Right ventricle myocardium superior (tissue), 1 donor: ENCODE results near the gene RECQL5. TPM values are rescaled to one million over a fixed set of nuclear protein-coding genes. Genes with fewer than 3 reads are reported as not detected.
"Not testable (repeated sequence)": the region's sequence is repeated elsewhere in the genome, so short reads cannot be mapped to it uniquely, and the experiment has no call there.

Experiments used
- ATAC-seq: fragments of 200-7000 bp; cut with Tn5 transposase; one replicate; pipeline ENCODE4 v1.9.1; 2020; ENCODE audit warnings: mild to moderate bottlenecking; ENCODE audit not compliant: poor library complexity
- DNase-seq: peaks from one replicate; pipeline ENCODE4 v3.0.0-alpha.2; 2020
- intact Hi-C: fragments of 100-400 bp; cut with DNase I; formaldehyde crosslinking; loops from one replicate; pipeline ENCODE4 v1.11.2; 2022
- total RNA-seq: library from RNA; stranded (reverse); fragmentation: NEBNext Ultra II Directional; extraction: Animal tissue kit (Norgen Biotek cat#: 25700); gene quantifications from one replicate; pipeline ENCODE4 v1.2.1, GENCODE V29; 2021
- donor health status: DM: no; HTN: yes; CAD: no; lungs with severe emphysema.

RECQL5 gene
- total RNA-seq, 1 donor from 2014 or later: 14.1 TPM

DNA sequence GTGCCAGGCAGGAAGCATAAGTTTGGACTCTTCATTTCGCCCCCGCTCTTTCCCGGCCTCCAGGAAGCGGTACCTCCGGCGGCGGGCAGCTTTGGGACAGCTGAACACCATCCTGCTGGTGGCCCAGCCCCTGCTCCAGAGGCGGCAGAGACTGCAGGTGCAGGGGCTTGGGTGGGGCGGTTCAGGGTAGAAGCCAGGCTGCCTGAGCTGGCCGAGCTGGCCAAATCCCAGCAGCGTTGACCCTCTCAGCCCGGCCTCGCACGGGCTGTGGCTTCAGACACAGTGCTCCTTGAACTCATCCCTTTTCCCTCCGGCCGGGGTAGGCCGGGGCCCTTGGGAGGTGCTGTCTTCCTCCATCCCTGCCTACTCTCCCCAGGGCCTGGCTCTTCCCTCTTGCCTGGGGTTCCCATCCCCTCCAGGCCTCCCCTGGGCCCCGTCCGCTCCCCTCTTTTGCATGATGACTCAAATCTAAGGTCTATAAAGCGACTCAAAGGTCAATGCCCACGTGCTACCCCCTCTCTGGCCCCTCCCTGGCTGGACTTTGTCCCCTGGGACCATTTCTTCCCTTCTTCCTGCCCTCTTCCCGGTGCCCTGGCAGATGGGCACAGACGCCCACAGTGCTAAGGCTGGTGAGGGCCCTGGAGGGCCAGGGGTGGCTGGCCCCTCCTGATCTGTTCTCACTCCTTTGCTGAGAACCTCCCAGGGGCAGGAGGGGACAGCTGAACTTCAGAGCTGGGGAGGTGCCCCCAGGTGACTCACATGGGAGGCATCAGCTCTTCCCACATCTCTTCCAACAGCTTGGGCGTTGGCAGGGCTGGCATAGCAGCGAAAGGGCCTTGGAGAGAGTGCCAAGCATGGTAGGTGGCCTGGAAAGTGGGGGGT is 56.6 kb downstream of the RECQL5 start:
- DNase-seq (no peak), ATAC-seq (no peak)

GRCh38 chr17:75607086-75607485 is 59.9 kb downstream of the RECQL5 start:
- ATAC-seq (no peak), DNase-seq (no peak)
- intact Hi-C loops: no loop called here

More for the DNA sequence above, 56.6 kb downstream of the RECQL5 start:
- intact Hi-C loops: no loop called here

GRCh38 chr17:75605790-75606189 is 61.2 kb downstream of the RECQL5 start:
- ATAC-seq (no peak), DNase-seq (no peak)
- intact Hi-C loops: no loop called here

GRCh38 chr17:75604034-75604695 is 62.8 kb downstream of the RECQL5 start:
- no peak for DNase-seq
- no peak for ATAC-seq
- intact Hi-C loops: no loop called here

DNA sequence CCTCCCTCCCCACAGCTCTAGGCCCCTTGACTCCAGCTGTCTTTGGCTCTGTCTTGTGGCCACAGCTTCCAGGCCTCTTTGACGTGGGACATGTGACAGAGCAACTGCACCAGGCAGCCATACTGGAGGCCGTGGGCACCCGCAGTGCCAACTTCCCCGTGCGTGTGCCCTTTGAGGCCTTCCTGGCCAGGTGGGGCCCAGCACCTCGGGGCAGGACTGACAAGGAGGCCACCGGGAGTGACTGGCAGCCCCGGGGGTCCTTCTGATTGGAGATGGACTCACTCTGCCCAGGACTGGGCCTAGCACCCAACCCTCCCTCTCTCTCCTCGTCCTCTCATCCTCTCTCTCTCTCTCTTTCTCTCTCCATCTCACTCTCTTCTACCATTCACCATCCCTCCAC is 63.8 kb downstream of the RECQL5 start:
- ATAC-seq: no peak
- intact Hi-C loops: no loop called here
- DNase-seq: no peak

GRCh38 chr17:75602644-75603043 is 64.3 kb downstream of the RECQL5 start:
- no peak for ATAC-seq
- peak; percentile 22 for DNase-seq
- intact Hi-C loops: no loop called here

DNA sequence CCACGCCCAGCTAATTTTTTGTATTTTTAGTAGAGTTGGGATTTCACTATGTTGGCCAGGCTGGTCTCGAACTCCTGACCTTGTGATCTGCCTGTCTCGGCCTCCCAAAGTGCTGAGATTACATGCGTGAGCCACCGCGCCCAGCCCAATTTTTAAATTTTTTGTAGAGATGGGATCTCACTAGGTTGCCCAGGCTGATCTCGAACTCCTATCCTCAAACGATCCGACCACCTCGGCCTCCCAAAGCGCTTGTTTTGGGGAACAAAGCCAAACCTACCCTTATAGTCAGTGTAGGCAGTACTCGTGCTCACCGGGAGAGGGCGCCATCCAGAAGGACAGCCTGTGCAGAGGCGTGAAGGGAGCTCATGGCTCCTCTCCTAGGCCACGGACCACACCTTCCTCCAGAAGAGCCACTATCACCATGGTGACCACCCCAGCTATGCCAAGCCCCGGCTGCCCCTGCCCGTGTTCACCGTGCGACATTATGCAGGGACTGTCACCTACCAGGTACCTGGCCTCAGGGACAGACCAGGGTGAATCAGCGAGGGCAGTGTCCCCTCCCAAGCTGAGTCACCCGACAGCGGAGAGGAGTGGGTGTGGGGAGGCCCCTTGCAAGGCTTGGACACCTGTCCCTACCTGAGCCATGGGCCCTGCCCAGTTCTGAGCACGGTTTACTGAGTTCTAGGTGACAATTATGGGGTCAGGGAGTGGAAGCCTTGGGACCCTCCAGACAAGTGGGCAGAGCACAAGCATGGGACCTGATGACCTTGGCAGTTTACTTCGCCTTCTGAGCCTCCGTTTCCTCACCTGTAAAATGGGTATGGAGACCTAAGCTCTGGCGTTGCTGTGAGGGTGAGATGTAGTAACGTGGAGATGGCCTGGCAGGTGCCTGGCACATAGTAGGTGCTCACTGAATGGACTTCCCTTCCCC is 65.6 kb downstream of the RECQL5 start:
- intact Hi-C loops: no loop called here
- peak; percentile 63 for ATAC-seq

DNA sequence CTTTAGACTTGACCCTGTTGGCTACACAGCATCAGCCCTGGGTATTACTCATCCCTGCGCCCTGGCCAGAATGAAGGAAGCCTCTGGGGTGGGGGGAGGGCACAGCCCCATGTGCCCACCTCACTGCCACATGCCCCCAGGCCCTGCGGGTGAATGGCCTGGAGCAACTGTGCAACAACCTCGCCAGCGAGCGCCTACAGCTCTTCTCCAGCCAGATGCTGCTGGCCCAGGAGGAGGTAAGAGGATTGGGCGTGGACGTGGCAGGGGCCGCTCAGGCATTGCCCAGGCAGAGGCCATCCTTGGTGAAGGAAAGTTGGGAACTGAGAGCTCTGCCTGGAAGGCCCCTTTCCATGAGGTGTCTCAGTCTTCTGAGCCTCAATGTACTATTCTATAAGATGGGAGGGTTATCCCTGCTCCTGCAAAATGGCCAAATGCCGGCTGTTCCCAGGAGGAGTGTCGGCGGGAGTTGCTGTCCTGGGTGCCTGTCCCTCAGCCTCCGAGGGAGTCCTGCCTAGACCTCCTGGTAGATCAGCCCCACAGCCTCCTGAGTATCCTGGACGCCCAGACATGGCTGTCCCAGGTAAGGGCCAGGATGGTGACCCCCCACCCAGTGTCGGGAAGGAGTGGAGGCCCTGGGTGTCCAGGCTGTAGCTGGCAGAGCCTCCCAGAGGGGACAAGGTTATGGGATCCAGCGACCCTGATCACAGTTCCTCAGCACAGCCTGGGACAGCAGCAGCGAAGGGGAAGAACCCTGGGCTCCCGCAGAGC is 70.5 kb downstream of the RECQL5 start:
- intact Hi-C loops: no loop called here
- no peak for ATAC-seq
- DNase-seq: peak; percentile 27

More for the DNA sequence above, 65.6 kb downstream of the RECQL5 start:
- peak; percentile 72 for DNase-seq

GRCh38 chr17:75595920-75596313 is 71.0 kb downstream of the RECQL5 start:
- peak; percentile 24 for DNase-seq
- intact Hi-C loops: no loop called here
- ATAC-seq: no peak

GRCh38 chr17:75595284-75595919 is 71.6 kb downstream of the RECQL5 start:
- DNase-seq (peak; percentile 24), ATAC-seq (no peak)
- intact Hi-C loops: no loop called here

- ATAC-seq: no peak
Measured at GRCh38 chr17:75594499-75595283, 72.3 kb downstream of the RECQL5 start.

DNA sequence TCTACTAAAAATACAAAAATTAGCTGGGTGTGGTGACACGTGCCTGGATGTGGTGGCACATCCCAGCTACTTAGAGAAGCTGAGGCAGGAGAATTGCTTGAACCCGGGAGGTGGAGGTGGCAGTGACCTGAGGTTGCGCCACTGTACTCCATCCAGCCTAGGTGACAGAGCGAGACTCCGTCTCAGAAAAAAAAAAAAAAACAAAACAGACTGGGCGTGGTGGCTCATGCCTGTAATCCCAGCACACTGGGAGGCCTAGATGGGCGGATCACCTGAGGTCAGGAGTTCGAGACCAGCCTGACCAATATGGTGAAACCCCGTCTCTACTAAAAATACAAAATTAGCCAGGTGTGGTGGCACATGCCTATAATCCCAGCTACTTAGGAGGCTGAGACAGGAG is 73.5 kb downstream of the RECQL5 start:
- intact Hi-C loops, DNase-seq, ATAC-seq: not testable (repeated sequence)

More at GRCh38 chr17:75594499-75595283, 72.3 kb downstream of the RECQL5 start:
- intact Hi-C loops: no loop called here
- DNase-seq: peak; percentile 34

DNA sequence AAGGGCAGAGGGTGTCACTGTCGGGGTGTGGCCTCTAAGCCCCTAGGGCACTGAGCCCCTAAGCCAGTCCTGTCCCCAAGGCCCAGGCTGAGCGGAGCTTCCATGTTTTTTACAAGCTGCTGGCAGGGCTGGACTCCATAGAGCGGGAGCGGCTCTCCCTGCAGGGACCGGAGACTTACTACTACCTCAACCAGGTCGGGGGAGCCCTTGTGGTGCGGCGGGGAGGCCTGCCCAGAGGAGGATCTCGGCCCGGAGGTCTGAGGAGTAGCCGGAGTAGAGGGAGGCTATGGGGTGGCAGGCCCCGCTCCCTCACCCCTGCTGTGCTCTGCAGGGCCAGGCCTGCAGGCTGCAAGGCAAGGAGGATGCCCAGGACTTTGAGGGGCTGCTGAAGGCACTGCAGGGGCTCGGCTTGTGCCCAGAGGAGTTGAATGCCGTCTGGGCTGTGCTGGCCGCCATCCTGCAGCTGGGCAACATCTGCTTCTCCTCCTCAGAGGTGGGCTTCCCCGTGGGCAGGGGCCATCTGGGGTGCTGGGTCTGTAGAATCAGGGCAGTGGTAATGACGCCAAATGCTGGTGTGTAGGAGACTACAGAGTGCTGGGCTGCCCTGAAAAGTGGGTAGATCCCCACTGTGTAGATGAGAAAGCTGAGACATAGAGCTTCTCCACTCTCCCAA is 74.5 kb downstream of the RECQL5 start:
- DNase-seq: peak; percentile 31
- intact Hi-C loops: no loop called here
- no peak for ATAC-seq

GRCh38 chr17:75591722-75592302 is 75.1 kb downstream of the RECQL5 start:
- DNase-seq: peak; percentile 24
- no peak for ATAC-seq
- intact Hi-C loops: no loop called here

GRCh38 chr17:75590849-75591721 is 75.9 kb downstream of the RECQL5 start:
- intact Hi-C loops: no loop called here
- DNase-seq (no peak), ATAC-seq (no peak)
